AG09309 (cell line): ENCODE measurements around the gene TBXT.

ENCODE experiments used
- DNase-seq: peaks from one replicate; pipeline ENCODE4 v3.0.0-alpha.2; 2010; ENCODE audit warnings: low read depth
- H3K4me3 ChIP-seq: 2 replicates; pipeline ENCODE4 v1.5.1; 2011; ENCODE audit warnings: mild to moderate bottlenecking, low read depth, low read length, moderate library complexity; ENCODE audit not compliant: control insufficient read depth
- CTCF ChIP-seq: IDR thresholded peaks from 2 replicates; pipeline ENCODE4 v1.5.1; 2011; ENCODE audit warnings: mild to moderate bottlenecking, low read depth, low read length, inconsistent platforms; ENCODE audit not compliant: insufficient read depth, control insufficient read depth; ENCODE audit errors: missing control alignments

The TBXT gene

DNA sequence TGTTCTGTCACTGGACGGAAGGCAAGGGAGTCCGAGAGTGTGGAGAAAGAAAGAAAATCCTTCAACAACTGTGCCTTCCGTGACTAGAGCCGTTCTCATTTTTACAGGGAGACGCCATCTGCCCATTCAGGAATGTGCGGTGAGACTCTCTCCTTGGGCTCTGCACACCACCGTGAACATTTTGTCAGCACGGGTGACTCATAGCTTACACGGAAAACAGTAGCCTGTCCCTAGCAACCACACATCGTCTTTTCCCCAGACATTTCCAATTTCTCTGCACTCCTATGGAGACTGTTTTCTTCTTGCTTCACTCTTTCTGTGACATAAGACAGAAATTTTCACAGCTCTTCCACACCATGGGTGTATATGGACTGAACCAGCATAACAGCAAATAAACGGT is 55.1 kb downstream of the TBXT start:
- no peak overlapping the region for H3K4me3 ChIP-seq
- no peak for TF ChIP-seq CTCF
- DNase-seq, result peak; percentile 55

DNA sequence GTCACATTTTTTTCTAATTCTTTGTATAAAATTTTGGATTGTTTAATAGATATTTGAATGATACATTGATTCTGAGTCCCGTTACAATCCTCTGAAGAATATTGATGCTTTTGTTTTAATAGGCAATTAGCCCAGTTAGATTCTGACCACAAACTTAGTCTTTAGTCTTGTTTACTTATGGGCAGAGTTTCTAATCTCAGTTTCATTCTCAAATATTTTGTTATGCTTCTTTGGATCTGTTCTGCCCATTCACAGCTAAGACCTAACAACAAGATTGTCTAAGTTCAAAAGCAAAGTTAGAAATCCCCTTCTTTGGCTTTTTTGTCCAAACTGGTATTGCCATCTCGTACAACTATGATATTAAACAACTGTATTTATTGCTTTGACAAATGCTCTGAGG is 58.0 kb downstream of the TBXT start:
- no peak for TF ChIP-seq CTCF
- no peak for DNase-seq
- no peak overlapping the region for H3K4me3 ChIP-seq
